OCI-LY1 (cell line): ENCODE data around the gene PARP15.

Source experiments
- CTCF ChIP-seq: fragments of 200-600 bp; sonication (generic), shearing (Covaris generic); IDR thresholded peaks from 2 replicates; pipeline ENCODE4 v1.5.1; 2017; ENCODE audit warnings: mild to moderate bottlenecking, antibody characterized with exemption, low read length, moderate library complexity, mixed read lengths
- EZH2 ChIP-seq: fragments of 200-600 bp; sonication (generic), shearing (Covaris generic); IDR thresholded peaks from 2 replicates; pipeline ENCODE4 v1.8.0; 2017; ENCODE audit warnings: borderline replicate concordance, mixed run types, mild to moderate bottlenecking, antibody characterized with exemption, low read length, moderate library complexity, mixed read lengths

- no peak for TF ChIP-seq CTCF
- no peak for TF ChIP-seq EZH2
Observed at GRCh38 chr3:122590610-122591009, 13.2 kb downstream of the PARP15 start.
